LNCAP (cell line): Measurements from ENCODE around the gene DTNA.

Experiments used
- CTCF ChIP-seq: fragments of 450-650 bp; IDR thresholded peaks from 2 replicates; pipeline ENCODE4 v1.5.1; 2017; ENCODE audit warnings: mild to moderate bottlenecking

Gene DTNA

GRCh38 chr18:34928088-34928753 is 218.1 kb downstream of the DTNA start:
- TF ChIP-seq CTCF: no peak

- TF ChIP-seq CTCF: no peak
These were observed 218.7 kb downstream of the DTNA start for GRCh38 chr18:34928754-34929335.

- TF ChIP-seq CTCF: no peak
These were observed 219.3 kb downstream of the DTNA start for GRCh38 chr18:34929336-34929780.

- TF ChIP-seq CTCF: no peak
These were observed 222.3 kb downstream of the DTNA start for GRCh38 chr18:34932363-34932762.

- TF ChIP-seq CTCF: no peak
These were observed 222.8 kb downstream of the DTNA start for GRCh38 chr18:34932792-34933466.

- TF ChIP-seq CTCF: no peak
These were observed 224.0 kb downstream of the DTNA start for GRCh38 chr18:34933909-34934661.

GRCh38 chr18:34936772-34937171 is 226.7 kb downstream of the DTNA start:
- TF ChIP-seq CTCF: no peak
